ENCODE results near the gene IRX2.

The IRX2 gene

GRCh38 chr5:2751592-2752021 is at the start of gene IRX2:
TSS of gene IRX2 (minus strand) at chr5:2751677. CDS start at chr5:2751413, 264 bp downstream.
- no peak for DNase-seq

- DNase-seq: no peak
Observed at GRCh38 chr5:2800035-2800434, 48.6 kb upstream of the IRX2 start.

- DNase-seq: no peak
Observed at GRCh38 chr5:2797981-2798380, 46.5 kb upstream of the IRX2 start.

- DNase-seq: no peak
Observed at GRCh38 chr5:2797160-2797559, 45.7 kb upstream of the IRX2 start.

- no peak for DNase-seq
Observed at GRCh38 chr5:2783223-2783622, 31.7 kb upstream of the IRX2 start.

GRCh38 chr5:2782658-2783057 is 31.2 kb upstream of the IRX2 start:
- DNase-seq: no peak

GRCh38 chr5:2780421-2781171 is 29.1 kb upstream of the IRX2 start:
- no peak for DNase-seq

- DNase-seq: no peak
Observed at GRCh38 chr5:2779459-2779858, 28.0 kb upstream of the IRX2 start.

- no peak for DNase-seq
Observed at GRCh38 chr5:2776337-2777302, 25.1 kb upstream of the IRX2 start.

- no peak for DNase-seq
Observed at GRCh38 chr5:2773327-2773726, 21.9 kb upstream of the IRX2 start.

- DNase-seq: no peak
Observed at GRCh38 chr5:2767089-2767488, 15.6 kb upstream of the IRX2 start.

GRCh38 chr5:2764581-2764980 is 13.1 kb upstream of the IRX2 start:
- no peak for DNase-seq

GRCh38 chr5:2763533-2763794 is 12.0 kb upstream of the IRX2 start:
- no peak for DNase-seq

GRCh38 chr5:2762744-2763532 is 11.5 kb upstream of the IRX2 start:
- DNase-seq: no peak

GRCh38 chr5:2761921-2762488 is 10.5 kb upstream of the IRX2 start:
- no peak for DNase-seq

GRCh38 chr5:2759696-2760461 is 8.4 kb upstream of the IRX2 start:
- DNase-seq: no peak

- DNase-seq: no peak
Observed at GRCh38 chr5:2759091-2759490, 7.6 kb upstream of the IRX2 start.

GRCh38 chr5:2758632-2759031 is 7.2 kb upstream of the IRX2 start:
- no peak for DNase-seq

GRCh38 chr5:2757563-2758351 is 6.3 kb upstream of the IRX2 start:
- DNase-seq: no peak

GRCh38 chr5:2756211-2757152 is 5.0 kb upstream of the IRX2 start:
- no peak for DNase-seq
